SK-N-SH treated with all-trans-retinoic acid at 6 μM for 48 hours (cell line): ENCODE data around the gene XPR1.

ENCODE experiments used
- ARNTL ChIP-seq: fragments of 450-650 bp; formaldehyde crosslinking; IDR thresholded peaks from 2 replicates; pipeline ENCODE4 v1.5.0; 2020; ENCODE audit warnings: low read depth, mild to moderate bottlenecking, moderate library complexity, borderline replicate concordance
- CREB5 ChIP-seq: fragments of 250-450 bp; sonication (Bioruptor Pico); IDR thresholded peaks from 2 replicates; pipeline ENCODE4 v1.5.1; 2020; ENCODE audit warnings: low read depth, mild to moderate bottlenecking, moderate library complexity
- ISL1 ChIP-seq: fragments of 250-450 bp; sonication (Bioruptor Pico); IDR thresholded peaks from 2 replicates; pipeline ENCODE4 v2.1.2; 2022; ENCODE audit warnings: mild to moderate bottlenecking, moderate library complexity
- OSR1 ChIP-seq: fragments of 250-450 bp; sonication (Bioruptor Pico); IDR thresholded peaks from 2 replicates; pipeline ENCODE4 v1.8.0; 2022; ENCODE audit warnings: moderate library complexity, mild to moderate bottlenecking, inconsistent platforms
- PATZ1 ChIP-seq: fragments of 250-450 bp; sonication (Bioruptor Pico); IDR thresholded peaks from 2 replicates; pipeline ENCODE4 v1.8.0; 2020; ENCODE audit warnings: mild to moderate bottlenecking, moderate library complexity, borderline replicate concordance
- RARB ChIP-seq: fragments of 250-450 bp; sonication (Bioruptor Pico); IDR thresholded peaks from 2 replicates; pipeline ENCODE4 v1.8.0; 2021; ENCODE audit warnings: mild to moderate bottlenecking, moderate library complexity
- SNAI2 ChIP-seq: fragments of 250-450 bp; sonication (Bioruptor Pico); IDR thresholded peaks from 2 replicates; pipeline ENCODE4 v1.5.0; 2020; ENCODE audit warnings: mild to moderate bottlenecking, moderate library complexity
- TCF4 ChIP-seq: fragments of 250-450 bp; sonication (Bioruptor Pico); IDR thresholded peaks from 2 replicates; pipeline ENCODE4 v1.8.0; 2021; ENCODE audit warnings: mild to moderate bottlenecking, moderate library complexity, borderline replicate concordance
- TOX ChIP-seq: fragments of 250-450 bp; sonication (Bioruptor Pico); IDR thresholded peaks from 2 replicates; pipeline ENCODE4 v1.8.0; 2021; ENCODE audit warnings: mild to moderate bottlenecking, moderate library complexity, borderline replicate concordance
- ZFP3 ChIP-seq: fragments of 250-450 bp; sonication (Bioruptor Pico); IDR thresholded peaks from 2 replicates; pipeline ENCODE4 v1.5.0; 2020; ENCODE audit warnings: mild to moderate bottlenecking, moderate library complexity
- ZFP30 ChIP-seq: fragments of 450-650 bp; formaldehyde crosslinking; IDR thresholded peaks from 2 replicates; pipeline ENCODE4 v1.5.0; 2022; ENCODE audit warnings: mild to moderate bottlenecking, moderate library complexity
- ZNF565 ChIP-seq: fragments of 450-650 bp; formaldehyde crosslinking; conservative IDR thresholded peaks from 2 replicates; pipeline ENCODE4 v1.5.0; 2020; ENCODE audit warnings: low read depth, mild to moderate bottlenecking, moderate library complexity
- ZNF70 ChIP-seq: fragments of 450-650 bp; formaldehyde crosslinking; IDR thresholded peaks from 2 replicates; pipeline ENCODE4 v1.5.0; 2020; ENCODE audit warnings: mild to moderate bottlenecking, moderate library complexity

GRCh38 chr1:180920193-180920592 is 288.4 kb downstream of the XPR1 start:
- TF ChIP-seq CREB5 (CRISPR knock-in tag) (no peak), TCF4 (no peak), PATZ1 (CRISPR knock-in tag) (no peak), TOX (CRISPR knock-in tag) (no peak), ZFP30 (CRISPR knock-in tag) (no peak), ISL1 (CRISPR knock-in tag) (no peak), SNAI2 (CRISPR knock-in tag) (no peak), ZNF565 (no peak), RARB (CRISPR knock-in tag) (no peak), OSR1 (CRISPR knock-in tag) (no peak), ZFP3 (CRISPR knock-in tag) (no peak), ZNF70 (CRISPR knock-in tag) (no peak), ARNTL (CRISPR knock-in tag) (no peak)
